ENCODE measurements around the gene NBEA. TPM values are rescaled to one million over a fixed set of nuclear protein-coding genes. Genes with fewer than 3 reads are reported as not detected.

NBEA gene
- total RNA-seq, 2 experiments from 2014 or later = 0.12 to 0.23 TPM

DNA sequence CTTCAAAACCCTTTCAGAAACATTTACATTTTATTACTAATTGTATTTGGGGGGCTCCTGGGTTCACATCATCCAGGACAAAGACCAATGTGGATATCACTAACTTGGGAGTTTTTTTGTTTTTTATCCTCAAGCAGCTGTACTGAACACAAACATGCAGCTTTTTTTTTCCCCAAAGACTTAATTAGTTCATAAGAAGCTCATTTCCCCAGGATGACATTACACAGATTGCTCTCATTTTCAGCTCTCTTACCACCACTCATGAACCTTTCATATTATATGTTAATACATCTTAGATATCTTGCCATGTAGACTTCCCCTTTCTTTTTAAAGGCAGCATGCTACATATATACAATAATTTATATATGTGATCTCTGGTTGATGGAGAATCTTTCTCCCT, 653.1 kb downstream of the NBEA start:
- no peaks in the 10 kb centered on the region for H3K36me3 Mint-ChIP-seq
- ATAC-seq (no peak), DNase-seq (no peak)
- H3K27me3 Mint-ChIP-seq = no peaks in the 10 kb centered on the region
- no peak overlapping the region for H3K27ac Mint-ChIP-seq
- H3K9me3 Mint-ChIP-seq (ENCODE audit: low read depth) = no peaks in the 10 kb centered on the region
- H3K4me3 Mint-ChIP-seq = no peak overlapping the region
- CTCF ChIA-PET = no interaction called here
- no peaks in the 10 kb centered on the region for H3K4me1 Mint-ChIP-seq

DNA sequence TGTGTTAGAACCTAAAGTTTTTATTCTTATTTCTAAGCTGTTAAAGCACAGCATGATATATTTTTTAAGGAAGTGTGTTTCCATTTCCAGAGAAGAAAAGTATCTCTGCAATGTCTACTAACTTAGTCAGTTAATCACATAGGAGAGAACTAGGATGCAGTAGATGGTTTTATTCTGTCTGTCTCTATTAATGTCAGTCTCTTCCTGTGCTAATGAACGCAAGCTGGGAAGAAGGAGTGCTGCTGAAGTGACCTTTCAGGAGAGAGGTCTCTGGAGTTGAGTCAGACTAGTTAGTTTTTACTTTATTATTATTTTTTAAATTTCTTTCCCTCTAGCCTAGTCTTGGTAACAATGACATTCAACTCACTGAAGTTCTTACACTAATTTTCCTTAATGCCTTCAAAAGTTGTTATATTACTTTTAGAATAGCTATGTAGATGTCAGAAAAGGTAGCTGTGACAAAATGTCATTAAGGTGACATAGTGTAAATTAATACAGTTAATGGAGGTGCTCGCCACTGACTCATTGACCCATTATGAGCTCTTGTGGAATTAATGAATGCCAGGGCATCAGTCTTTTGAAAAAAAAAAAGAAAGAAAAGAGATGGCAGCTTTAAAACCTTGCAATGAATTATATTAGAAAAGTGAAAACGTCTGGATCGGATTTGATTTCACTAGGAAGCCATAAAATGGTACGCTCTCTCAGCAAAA, 654.4 kb downstream of the NBEA start:
- no peak overlapping the region for H3K27ac Mint-ChIP-seq
- H3K9me3 Mint-ChIP-seq (ENCODE audit: low read depth) = no peaks in the 10 kb centered on the region
- H3K4me1 Mint-ChIP-seq = no peaks in the 10 kb centered on the region
- DNase-seq (no peak), ATAC-seq (no peak)
- no peaks in the 10 kb centered on the region for H3K27me3 Mint-ChIP-seq
- H3K4me3 Mint-ChIP-seq = no peak overlapping the region
- H3K36me3 Mint-ChIP-seq = no peaks in the 10 kb centered on the region
- CTCF ChIA-PET = no interaction called here

DNA sequence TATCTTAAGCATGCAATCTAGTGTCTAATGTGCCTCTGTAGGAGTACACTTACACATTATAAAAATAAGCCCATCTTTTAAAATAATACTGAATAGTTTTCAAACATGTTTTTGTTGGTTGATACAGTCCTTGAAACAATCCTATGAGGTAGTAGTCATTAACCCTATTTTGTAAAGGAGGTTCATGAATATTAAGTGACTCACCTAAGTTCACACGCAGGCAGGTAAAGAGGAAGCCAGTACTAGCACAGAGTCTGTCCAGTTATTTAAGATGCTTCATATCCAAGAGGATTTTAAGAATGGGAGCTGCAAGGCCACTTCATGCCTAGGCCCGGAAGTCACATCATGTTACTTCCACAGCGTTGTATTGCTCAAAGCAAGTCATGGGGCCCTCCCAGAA, 655.4 kb downstream of the NBEA start:
- Mint-ChIP-seq H3K4me1 (no peaks in the 10 kb centered on the region), H3K36me3 (no peaks in the 10 kb centered on the region), H3K9me3 (ENCODE audit: low read depth) (peaks cover 2% of the 10 kb centered on the region), H3K27ac (no peak overlapping the region), H3K27me3 (no peaks in the 10 kb centered on the region), H3K4me3 (no peak overlapping the region)
- DNase-seq (no peak), ATAC-seq (no peak)
- CTCF ChIA-PET = no interaction called here

DNA sequence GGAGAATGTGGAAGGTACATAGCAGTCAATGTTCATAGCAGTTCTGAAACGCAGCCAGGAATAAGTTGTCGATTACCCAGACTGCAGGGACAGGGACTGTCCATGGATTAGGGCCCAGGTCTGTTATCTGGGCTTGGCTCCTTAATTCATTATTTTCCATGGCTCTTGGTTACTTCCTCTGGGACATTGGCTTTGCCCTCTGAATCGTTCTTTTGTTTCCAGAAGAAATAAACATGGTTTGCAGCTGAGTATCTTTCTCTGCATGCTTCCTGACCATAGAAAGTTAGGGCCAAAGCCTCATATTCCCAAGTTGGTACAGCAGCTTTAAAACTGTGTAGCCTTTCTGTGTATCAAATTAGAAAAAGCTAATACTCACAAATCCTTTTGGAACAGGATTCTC, 656.2 kb downstream of the NBEA start:
- DNase-seq = no peak
- H3K9me3 Mint-ChIP-seq (ENCODE audit: low read depth) = peaks cover 2% of the 10 kb centered on the region
- CTCF ChIA-PET = no interaction called here
- no peaks in the 10 kb centered on the region for H3K4me1 Mint-ChIP-seq
- H3K4me3 Mint-ChIP-seq = no peak overlapping the region
- H3K36me3 Mint-ChIP-seq = no peaks in the 10 kb centered on the region
- H3K27ac Mint-ChIP-seq = no peak overlapping the region
- H3K27me3 Mint-ChIP-seq = no peaks in the 10 kb centered on the region
- ATAC-seq = no peak

DNA sequence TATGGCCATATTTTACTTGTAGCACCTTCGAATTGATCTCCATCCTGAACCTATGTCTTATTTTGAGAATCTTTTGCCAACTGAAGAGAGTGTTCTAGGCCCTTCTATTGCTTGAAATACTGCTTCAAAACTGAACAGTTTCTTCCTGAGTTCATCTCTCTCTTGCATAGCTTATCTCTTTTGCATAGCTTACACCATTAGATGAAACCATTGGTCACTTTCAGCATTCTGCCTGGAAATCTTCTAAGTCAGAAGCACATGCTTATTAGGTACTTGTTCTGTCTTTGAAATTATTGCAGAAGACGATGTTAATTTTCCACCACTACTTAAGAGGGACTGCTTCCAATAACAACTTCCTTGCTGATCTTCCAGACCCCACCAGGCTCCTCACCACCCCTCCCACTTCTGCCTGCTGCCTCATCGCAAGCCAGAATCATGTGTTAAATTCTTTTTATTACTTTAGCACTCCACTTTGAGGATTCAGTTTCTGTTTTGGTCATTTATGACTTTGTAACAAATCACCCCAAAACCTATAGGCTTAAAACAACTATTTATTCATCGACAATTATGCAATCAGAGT, 656.8 kb downstream of the NBEA start:
- no peak overlapping the region for H3K4me3 Mint-ChIP-seq
- ATAC-seq (no peak), DNase-seq (no peak)
- H3K36me3 Mint-ChIP-seq = no peaks in the 10 kb centered on the region
- CTCF ChIA-PET = no interaction called here
- no peaks in the 10 kb centered on the region for H3K4me1 Mint-ChIP-seq
- peaks cover 2% of the 10 kb centered on the region for H3K9me3 Mint-ChIP-seq (ENCODE audit: low read depth)
- no peak overlapping the region for H3K27ac Mint-ChIP-seq
- H3K27me3 Mint-ChIP-seq = no peaks in the 10 kb centered on the region

DNA sequence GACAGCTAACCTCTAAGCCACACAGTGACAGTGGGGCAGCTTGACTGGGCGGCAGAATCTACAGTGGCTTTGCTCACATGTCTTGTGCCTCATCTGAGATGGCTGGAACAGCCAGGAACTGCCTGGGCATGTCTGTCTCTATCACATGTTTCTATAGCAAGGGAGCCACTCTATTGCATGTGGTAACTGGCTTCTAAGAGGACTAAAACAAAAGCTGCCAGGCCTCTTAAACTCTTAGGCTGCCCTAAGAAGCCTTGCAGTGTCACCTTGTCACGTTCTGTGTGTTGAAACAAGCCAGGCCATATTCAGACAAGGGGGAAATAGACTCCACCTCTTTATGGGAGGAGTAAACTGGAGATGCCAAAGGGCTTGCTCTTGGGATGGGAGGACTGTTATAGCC, 657.3 kb downstream of the NBEA start:
- H3K4me1 Mint-ChIP-seq = no peaks in the 10 kb centered on the region
- H3K27me3 Mint-ChIP-seq = no peaks in the 10 kb centered on the region
- H3K9me3 Mint-ChIP-seq (ENCODE audit: low read depth) = peaks cover 2% of the 10 kb centered on the region
- H3K4me3 Mint-ChIP-seq = no peak overlapping the region
- H3K36me3 Mint-ChIP-seq = no peaks in the 10 kb centered on the region
- DNase-seq = no peak
- CTCF ChIA-PET = no interaction called here
- no peak for ATAC-seq
- H3K27ac Mint-ChIP-seq = no peak overlapping the region

DNA sequence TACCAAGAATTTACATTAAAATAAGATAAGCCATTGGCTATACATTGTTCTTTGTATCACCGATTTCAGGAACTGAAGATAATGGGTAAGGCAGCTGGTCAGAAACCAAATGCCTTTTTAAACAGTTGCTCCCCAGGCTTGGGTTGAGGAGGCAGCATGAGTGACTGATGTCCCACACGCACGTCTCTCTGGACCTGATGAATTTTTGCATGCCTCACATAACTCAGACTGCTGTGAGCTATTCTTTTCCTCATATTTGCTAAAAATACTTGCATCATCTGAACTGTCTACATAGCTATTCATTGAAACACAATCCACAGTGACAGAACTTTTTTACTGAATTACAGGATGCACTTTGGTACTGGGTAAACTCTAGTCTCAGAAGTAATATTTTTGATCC, 658.1 kb downstream of the NBEA start:
- Mint-ChIP-seq H3K27ac (no peak overlapping the region), H3K4me1 (no peaks in the 10 kb centered on the region), H3K27me3 (no peaks in the 10 kb centered on the region), H3K4me3 (no peak overlapping the region), H3K36me3 (no peaks in the 10 kb centered on the region), H3K9me3 (ENCODE audit: low read depth) (peaks cover 2% of the 10 kb centered on the region)
- CTCF ChIA-PET = no interaction called here
- ATAC-seq = no peak
- DNase-seq = no peak

DNA sequence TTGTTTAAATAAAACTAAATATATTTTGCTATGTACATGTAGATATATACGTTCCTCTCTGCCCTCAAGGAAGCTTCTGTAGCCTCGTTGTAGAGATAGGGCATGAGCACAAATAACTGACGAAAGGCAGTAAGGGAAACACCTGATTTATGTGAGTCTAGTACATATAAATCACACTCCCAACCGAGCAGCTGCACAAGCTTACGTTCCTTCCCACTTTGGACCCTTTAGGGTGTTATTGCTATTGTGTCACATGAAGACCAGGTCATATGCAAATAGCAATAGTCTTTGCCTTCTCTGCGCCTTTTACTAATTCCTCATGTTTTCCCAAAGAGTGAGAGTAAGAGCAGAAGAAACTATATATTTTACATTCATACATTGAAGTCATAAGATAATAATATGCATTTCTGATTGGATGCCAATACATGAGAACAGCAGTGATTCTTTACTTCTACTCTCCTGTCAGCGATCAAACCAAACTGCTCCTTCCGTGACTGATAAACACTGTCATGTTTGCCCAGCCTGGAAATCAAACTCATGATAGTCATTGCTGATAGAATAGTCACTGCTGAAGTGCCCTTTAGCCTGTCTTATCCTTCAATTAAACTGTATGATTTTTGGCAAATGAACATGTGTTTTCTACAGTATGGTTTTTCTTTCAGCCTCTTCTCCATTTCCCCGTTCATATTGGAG, 661.7 kb downstream of the NBEA start:
- Mint-ChIP-seq H3K27me3 (no peaks in the 10 kb centered on the region), H3K9me3 (ENCODE audit: low read depth) (peaks cover 2% of the 10 kb centered on the region), H3K4me1 (no peaks in the 10 kb centered on the region), H3K4me3 (no peak overlapping the region), H3K36me3 (no peaks in the 10 kb centered on the region), H3K27ac (no peak overlapping the region)
- CTCF ChIA-PET = no interaction called here
- ATAC-seq (no peak), DNase-seq (no peak)

DNA sequence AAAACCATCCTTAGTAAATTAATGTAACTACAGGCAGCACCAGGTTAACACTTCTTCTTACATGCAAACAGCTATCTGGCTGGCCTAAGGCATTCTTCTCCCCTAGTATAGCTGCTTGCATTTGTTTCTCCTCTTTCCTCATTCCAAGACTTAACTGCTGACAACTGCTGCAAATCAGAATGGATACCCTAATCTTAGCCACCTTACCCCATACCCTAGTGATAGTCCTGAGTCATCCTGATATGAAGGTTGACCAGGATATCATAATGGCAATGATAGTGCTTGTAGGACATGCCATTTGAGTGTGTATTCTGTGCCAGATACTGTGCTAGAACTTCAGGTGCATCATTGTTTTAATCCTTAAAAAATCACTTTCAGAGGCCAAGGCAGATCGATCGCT, 672.6 kb downstream of the NBEA start:
- H3K4me3 Mint-ChIP-seq = no peak overlapping the region
- no peaks in the 10 kb centered on the region for H3K4me1 Mint-ChIP-seq
- no peaks in the 10 kb centered on the region for H3K36me3 Mint-ChIP-seq
- ATAC-seq (no peak), DNase-seq (no peak)
- no peaks in the 10 kb centered on the region for H3K27me3 Mint-ChIP-seq
- CTCF ChIA-PET = no interaction called here
- H3K27ac Mint-ChIP-seq = no peak overlapping the region
- no peaks in the 10 kb centered on the region for H3K9me3 Mint-ChIP-seq (ENCODE audit: low read depth)

DNA sequence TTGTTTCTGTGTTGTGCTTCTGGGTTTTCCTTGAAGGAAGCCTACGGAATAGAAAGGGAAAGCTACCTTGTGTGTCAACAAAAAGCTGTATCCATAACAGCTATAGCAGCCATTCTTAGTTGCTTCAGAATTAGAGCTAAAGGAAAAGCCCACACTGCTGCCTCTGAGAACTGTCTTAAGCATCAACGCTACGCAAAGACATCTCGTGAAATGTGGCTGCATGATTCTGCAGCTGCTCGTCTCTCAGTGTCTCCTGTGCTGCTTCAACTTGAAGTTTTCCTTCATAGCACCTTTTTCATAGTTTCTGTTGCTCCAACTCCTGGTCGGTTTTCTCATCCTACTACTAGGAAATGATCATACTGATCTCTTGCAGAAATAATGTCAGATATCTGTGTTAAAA, 675.4 kb downstream of the NBEA start:
- Mint-ChIP-seq H3K27me3 (no peaks in the 10 kb centered on the region), H3K9me3 (ENCODE audit: low read depth) (peaks cover 3% of the 10 kb centered on the region), H3K27ac (no peak overlapping the region), H3K4me1 (peaks cover 2% of the 10 kb centered on the region), H3K36me3 (no peaks in the 10 kb centered on the region), H3K4me3 (no peak overlapping the region)
- CTCF ChIA-PET = no interaction called here
- ATAC-seq (no peak), DNase-seq (no peak)

DNA sequence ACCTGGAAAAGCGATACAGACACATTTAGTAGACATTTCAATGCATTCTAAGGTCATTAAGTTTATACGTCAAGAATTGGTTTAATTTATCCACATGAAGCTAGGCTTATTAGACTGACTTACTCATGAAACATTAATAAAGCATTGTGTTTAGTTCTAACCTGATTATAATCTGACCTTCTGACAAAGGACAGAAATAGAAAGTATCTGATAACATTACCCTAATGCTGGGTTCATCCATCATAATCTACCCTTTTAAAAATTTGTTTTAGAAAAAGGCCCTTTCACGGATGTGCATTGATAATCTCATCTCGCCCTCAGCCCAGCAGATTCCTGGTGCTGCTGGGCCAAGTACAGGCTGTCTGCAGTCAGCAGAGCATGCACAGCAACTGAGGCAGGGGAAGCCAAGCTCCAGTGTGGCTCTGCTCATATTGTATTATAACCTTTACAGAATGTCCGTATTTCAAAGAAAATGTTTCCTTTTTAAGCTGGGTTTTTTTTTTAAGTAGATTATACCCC, 676.6 kb downstream of the NBEA start:
- Mint-ChIP-seq H3K9me3 (ENCODE audit: low read depth) (peaks cover 3% of the 10 kb centered on the region), H3K4me1 (peaks cover 2% of the 10 kb centered on the region), H3K27ac (no peak overlapping the region), H3K4me3 (no peak overlapping the region), H3K27me3 (no peaks in the 10 kb centered on the region), H3K36me3 (no peaks in the 10 kb centered on the region)
- ATAC-seq (no peak), DNase-seq (no peak)
- CTCF ChIA-PET = no interaction called here

DNA sequence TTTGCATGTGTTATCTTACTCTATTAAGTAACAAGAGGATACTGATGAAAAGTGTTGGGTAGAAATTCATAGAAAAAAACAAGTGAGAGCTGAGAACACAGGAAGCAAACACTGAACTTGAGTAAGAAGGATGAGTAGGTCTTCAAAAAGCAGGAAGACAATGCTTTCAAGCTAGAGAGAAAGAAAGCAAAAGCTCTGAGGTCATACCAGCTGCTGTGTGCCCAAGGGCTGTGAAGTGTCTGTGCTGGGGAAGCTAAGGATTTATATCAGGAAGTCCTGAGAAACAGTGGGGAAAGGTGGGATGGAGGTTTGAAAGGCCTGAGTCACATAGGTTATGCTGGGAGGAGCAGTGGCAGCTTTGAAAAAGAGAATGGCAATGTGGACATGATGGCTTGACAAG, 679.9 kb downstream of the NBEA start:
- no peaks in the 10 kb centered on the region for H3K27me3 Mint-ChIP-seq
- no peak for ATAC-seq
- no peak overlapping the region for H3K27ac Mint-ChIP-seq
- no peak for DNase-seq
- no peaks in the 10 kb centered on the region for H3K36me3 Mint-ChIP-seq
- H3K4me3 Mint-ChIP-seq = no peak overlapping the region
- CTCF ChIA-PET = no interaction called here
- H3K9me3 Mint-ChIP-seq (ENCODE audit: low read depth) = peaks cover 3% of the 10 kb centered on the region
- H3K4me1 Mint-ChIP-seq = peaks cover 2% of the 10 kb centered on the region

DNA sequence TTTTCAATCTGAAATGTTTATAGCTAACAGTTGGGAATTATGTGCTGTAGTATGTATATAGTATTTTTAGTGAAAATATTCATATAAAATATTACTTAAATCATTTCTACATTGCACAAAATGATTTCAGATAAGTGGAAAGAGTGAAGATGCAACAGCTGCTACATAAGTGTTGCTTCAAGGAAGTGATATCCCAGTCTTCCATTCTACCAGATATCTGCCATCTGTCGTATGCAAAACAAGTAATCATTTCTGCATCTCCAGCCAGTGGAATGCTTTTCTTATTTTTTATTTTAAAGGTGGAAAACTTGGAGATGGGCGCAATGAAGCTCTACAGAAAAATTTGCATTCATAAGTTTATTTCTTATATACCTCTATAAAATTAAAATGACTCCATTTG, 687.0 kb downstream of the NBEA start:
- H3K36me3 Mint-ChIP-seq = no peaks in the 10 kb centered on the region
- no peaks in the 10 kb centered on the region for H3K27me3 Mint-ChIP-seq
- H3K4me3 Mint-ChIP-seq = no peak overlapping the region
- no peak for DNase-seq
- H3K4me1 Mint-ChIP-seq = no peaks in the 10 kb centered on the region
- no peaks in the 10 kb centered on the region for H3K9me3 Mint-ChIP-seq (ENCODE audit: low read depth)
- no peak overlapping the region for H3K27ac Mint-ChIP-seq
- no peak for ATAC-seq
- CTCF ChIA-PET = no interaction called here

DNA sequence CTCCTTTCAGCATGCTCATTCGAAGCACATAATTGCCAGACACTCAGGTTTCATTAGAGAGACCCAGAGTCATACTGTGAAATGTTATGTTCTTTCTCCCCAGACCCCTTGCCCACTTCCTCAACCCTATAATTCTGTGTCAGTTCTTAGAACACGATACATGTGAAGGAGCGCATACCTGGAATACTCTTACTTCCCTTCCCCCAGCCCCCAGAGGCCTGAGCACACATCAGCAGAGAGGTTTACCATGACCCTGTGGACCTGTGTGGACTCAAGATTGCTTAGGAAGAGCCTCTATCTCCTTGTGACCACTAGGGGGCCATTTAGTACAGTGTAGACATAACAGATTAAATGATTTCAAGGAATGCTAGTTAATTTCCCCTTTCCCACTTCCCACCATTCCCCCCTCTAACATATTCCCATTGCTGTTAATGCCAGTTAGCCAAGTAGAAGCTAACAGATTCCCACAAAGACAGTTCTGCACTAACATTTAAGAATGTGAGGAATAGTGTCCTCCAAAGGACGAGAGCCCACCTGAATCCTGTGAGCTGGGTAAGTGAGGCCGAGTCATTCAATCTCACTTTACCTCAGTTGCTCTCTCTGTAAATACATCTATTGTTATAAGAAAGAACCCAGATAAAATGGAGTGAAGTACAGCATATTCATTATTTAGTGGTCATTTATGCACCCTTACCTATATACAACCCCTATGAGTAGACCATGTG, 688.6 kb downstream of the NBEA start:
- CTCF ChIA-PET = no interaction called here
- Mint-ChIP-seq H3K27me3 (no peaks in the 10 kb centered on the region), H3K4me3 (no peak overlapping the region), H3K9me3 (ENCODE audit: low read depth) (no peaks in the 10 kb centered on the region), H3K4me1 (no peaks in the 10 kb centered on the region), H3K36me3 (no peaks in the 10 kb centered on the region), H3K27ac (no peak overlapping the region)
- DNase-seq = no peak
- no peak for ATAC-seq
